Measurements from ENCODE around the gene NUBP1. TPM values are rescaled to one million over a fixed set of nuclear protein-coding genes. Genes with fewer than 3 reads are reported as not detected.

The NUBP1 gene
- total and polyA plus RNA-seq, 9 of the 15 experiments (the other 6 are each of a cell fraction or from before 2014, with no cell fraction given): 17.2 to 55.1 (median 35.6) TPM

DNA sequence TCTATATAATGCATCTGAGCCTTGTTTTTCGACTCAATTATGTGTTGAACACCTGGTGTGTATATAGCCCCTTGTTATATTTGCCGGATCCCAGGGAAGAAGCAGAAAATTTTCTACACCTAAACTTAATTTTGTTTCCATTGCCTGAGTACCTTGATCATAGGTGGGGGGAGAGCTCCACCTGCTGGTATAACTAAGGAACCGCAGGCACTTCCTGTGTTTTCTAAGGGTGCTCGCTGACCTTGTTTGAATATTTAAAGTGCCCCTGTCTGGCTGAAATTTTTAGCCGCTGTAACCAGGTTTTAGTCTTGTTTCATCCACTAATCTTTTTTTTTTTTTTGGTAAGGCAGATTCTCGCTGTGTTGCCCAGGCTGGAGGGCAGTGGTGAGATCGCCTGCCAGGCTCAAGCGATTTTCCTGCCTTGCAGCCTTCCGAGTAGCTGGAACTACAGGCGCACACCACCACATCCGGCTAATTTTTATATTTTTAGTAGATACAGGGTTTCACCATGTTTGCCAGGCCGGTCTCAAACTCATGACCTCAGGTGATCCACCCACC, 6.5 kb upstream of the NUBP1 start (continued):
- TF ChIP-seq, protein P1, sequence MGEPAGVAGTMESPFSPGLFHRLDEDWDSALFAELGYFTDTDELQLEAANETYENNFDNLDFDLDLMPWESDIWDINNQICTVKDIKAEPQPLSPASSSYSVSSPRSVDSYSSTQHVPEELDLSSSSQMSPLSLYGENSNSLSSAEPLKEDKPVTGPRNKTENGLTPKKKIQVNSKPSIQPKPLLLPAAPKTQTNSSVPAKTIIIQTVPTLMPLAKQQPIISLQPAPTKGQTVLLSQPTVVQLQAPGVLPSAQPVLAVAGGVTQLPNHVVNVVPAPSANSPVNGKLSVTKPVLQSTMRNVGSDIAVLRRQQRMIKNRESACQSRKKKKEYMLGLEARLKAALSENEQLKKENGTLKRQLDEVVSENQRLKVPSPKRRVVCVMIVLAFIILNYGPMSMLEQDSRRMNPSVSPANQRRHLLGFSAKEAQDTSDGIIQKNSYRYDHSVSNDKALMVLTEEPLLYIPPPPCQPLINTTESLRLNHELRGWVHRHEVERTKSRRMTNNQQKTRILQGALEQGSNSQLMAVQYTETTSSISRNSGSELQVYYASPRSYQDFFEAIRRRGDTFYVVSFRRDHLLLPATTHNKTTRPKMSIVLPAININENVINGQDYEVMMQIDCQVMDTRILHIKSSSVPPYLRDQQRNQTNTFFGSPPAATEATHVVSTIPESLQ (CRISPR knock-in tag; IDR thresholded peaks at IDR 0.05): 0 out of 2 replicates have a peak, but pooled peaks have one; percentile 34
- 0 out of 2 replicates have a peak, but pooled peaks have one; percentile 15 for TF ChIP-seq RB1 (IDR thresholded peaks at IDR 0.05; ENCODE audit: low read depth)
- TF ChIP-seq, protein P2, sequence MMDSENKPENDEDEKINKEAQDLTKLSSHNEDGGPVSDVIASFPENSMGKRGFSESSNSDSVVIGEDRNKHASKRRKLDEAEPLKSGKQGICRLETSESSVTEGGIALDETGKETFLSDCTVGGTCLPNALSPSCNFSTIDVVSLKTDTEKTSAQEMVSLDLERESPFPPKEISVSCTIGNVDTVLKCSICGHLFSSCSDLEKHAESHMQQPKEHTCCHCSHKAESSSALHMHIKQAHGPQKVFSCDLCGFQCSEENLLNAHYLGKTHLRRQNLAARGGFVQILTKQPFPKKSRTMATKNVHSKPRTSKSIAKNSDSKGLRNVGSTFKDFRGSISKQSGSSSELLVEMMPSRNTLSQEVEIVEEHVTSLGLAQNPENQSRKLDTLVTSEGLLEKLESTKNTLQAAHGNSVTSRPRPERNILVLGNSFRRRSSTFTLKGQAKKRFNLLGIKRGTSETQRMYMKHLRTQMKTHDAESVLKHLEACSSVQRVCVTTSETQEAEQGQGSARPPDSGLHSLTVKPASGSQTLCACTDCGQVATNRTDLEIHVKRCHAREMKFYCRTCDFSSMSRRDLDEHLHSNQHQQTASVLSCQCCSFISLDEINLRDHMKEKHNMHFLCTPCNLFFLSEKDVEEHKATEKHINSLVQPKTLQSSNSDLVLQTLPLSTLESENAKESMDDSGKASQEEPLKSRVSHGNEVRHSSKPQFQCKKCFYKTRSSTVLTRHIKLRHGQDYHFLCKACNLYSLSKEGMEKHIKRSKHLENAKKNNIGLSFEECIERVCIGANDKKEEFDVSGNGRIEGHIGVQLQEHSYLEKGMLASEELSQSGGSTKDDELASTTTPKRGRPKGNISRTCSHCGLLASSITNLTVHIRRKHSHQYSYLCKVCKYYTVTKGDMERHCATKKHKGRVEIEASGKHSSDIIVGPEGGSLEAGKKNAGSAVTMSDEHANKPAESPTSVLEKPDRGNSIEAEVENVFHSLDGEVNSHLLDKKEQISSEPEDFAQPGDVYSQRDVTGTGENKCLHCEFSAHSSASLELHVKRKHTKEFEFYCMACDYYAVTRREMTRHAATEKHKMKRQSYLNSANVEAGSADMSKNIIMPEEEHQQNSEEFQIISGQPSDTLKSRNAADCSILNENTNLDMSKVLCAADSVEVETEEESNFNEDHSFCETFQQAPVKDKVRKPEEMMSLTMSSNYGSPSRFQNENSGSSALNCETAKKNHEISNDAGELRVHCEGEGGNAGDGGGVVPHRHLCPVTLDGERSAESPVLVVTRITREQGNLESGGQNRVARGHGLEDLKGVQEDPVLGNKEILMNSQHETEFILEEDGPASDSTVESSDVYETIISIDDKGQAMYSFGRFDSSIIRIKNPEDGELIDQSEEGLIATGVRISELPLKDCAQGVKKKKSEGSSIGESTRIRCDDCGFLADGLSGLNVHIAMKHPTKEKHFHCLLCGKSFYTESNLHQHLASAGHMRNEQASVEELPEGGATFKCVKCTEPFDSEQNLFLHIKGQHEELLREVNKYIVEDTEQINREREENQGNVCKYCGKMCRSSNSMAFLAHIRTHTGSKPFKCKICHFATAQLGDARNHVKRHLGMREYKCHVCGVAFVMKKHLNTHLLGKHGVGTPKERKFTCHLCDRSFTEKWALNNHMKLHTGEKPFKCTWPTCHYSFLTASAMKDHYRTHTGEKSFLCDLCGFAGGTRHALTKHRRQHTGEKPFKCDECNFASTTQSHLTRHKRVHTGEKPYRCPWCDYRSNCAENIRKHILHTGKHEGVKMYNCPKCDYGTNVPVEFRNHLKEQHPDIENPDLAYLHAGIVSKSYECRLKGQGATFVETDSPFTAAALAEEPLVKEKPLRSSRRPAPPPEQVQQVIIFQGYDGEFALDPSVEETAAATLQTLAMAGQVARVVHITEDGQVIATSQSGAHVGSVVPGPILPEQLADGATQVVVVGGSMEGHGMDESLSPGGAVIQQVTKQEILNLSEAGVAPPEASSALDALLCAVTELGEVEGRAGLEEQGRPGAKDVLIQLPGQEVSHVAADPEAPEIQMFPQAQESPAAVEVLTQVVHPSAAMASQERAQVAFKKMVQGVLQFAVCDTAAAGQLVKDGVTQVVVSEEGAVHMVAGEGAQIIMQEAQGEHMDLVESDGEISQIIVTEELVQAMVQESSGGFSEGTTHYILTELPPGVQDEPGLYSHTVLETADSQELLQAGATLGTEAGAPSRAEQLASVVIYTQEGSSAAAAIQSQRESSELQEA (IDR thresholded peaks at IDR 0.05; ENCODE audit: low read depth): peak; percentile 74
- TF ChIP-seq KHSRP (IDR thresholded peaks at IDR 0.05): no peak
- TF ChIP-seq SMC3 (conservative IDR thresholded peaks at IDR 0.05; ENCODE audit: insufficient read depth, low read depth, low read length): peak; percentile 85
- peak; percentile 33; the same call in 1 of the 2 replicates for TF ChIP-seq FOXM1 (IDR thresholded peaks at IDR 0.05; ENCODE audit: low read depth)
- TF ChIP-seq FOXM1 (CRISPR knock-in tag; IDR thresholded peaks at IDR 0.05; ENCODE audit: low read depth): no peak
- TF ChIP-seq RFX1 (IDR thresholded peaks at IDR 0.05): no peak
- TF ChIP-seq RAD21 (CRISPR knock-in tag; conservative IDR thresholded peaks at IDR 0.05 in 1 of 2, IDR thresholded peaks at IDR 0.05 in 1 of 2): peak; percentile 91 to 93
- TF ChIP-seq ELF1 (tag; IDR thresholded peaks at IDR 0.05): peak; percentile 76
- no peak for TF ChIP-seq ZNF75A (CRISPR knock-in tag; IDR thresholded peaks at IDR 0.05)
- TF ChIP-seq ZKSCAN3 (CRISPR knock-in tag; IDR thresholded peaks at IDR 0.05): no peak
- 0 out of 2 replicates have a peak, but pooled peaks have one; percentile 44 for TF ChIP-seq ETV1 (tag; conservative IDR thresholded peaks at IDR 0.05; ENCODE audit: low read depth)
- TF ChIP-seq, protein P3, sequence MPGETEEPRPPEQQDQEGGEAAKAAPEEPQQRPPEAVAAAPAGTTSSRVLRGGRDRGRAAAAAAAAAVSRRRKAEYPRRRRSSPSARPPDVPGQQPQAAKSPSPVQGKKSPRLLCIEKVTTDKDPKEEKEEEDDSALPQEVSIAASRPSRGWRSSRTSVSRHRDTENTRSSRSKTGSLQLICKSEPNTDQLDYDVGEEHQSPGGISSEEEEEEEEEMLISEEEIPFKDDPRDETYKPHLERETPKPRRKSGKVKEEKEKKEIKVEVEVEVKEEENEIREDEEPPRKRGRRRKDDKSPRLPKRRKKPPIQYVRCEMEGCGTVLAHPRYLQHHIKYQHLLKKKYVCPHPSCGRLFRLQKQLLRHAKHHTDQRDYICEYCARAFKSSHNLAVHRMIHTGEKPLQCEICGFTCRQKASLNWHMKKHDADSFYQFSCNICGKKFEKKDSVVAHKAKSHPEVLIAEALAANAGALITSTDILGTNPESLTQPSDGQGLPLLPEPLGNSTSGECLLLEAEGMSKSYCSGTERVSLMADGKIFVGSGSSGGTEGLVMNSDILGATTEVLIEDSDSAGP (CRISPR knock-in tag; IDR thresholded peaks at IDR 0.05): peak; percentile 85
- no peak for TF ChIP-seq ZNF239 (CRISPR knock-in tag; IDR thresholded peaks at IDR 0.05)

All from K562 (cell line).